Prostate gland (tissue), 2 donors: ENCODE results near the gene NEDD9. TPM values are rescaled to one million over a fixed set of nuclear protein-coding genes. Genes with fewer than 3 reads are reported as not detected.

Source experiments
- DNase-seq: peaks from one replicate; pipeline ENCODE4 v3.0.0-alpha.2; 2019; ENCODE audit warnings: low spot score
- H3K27ac ChIP-seq, 2 donors: fragments of 200-600 bp; sonication (generic); 2 replicates each; pipeline ENCODE4 v1.5.1; 2017 to 2019
- H3K27me3 ChIP-seq: fragments of 200-600 bp; sonication (generic); replicated peaks from 2 replicates; pipeline ENCODE4 v1.5.1; 2019; ENCODE audit not compliant: insufficient read depth
- H3K36me3 ChIP-seq, 2 donors: fragments of 200-600 bp; sonication (generic); 1 replicate in 1 of 2; 2 replicates in 1 of 2; pipeline versions ENCODE4 v1.5.1 to v1.8.1; 2017 to 2019
- H3K4me1 ChIP-seq: fragments of 200-600 bp; sonication (generic); replicated peaks from 2 replicates; pipeline ENCODE4 v1.5.1; 2019
- H3K4me3 ChIP-seq, 2 donors: fragments of 200-600 bp; sonication (generic); 2 replicates each; pipeline ENCODE4 v1.5.1; 2017 to 2019
- H3K9me3 ChIP-seq: fragments of 200-600 bp; sonication (generic); 2 replicates; pipeline ENCODE4 v1.5.1; 2017
- POLR2A ChIP-seq: fragments of 450-650 bp; IDR thresholded peaks from one replicate; pipeline ENCODE4 v1.6.1; 2016; ENCODE audit warnings: antibody characterized with exemption, mild to moderate bottlenecking
- POLR2AphosphoS5 ChIP-seq: sonication (generic); formaldehyde crosslinking; IDR thresholded peaks from one replicate; pipeline ENCODE4 v1.6.1; 2017; ENCODE audit warnings: antibody characterized with exemption
- WGBS: methylation state at CpG from one replicate; pipeline ENCODE4 v1.1.5; 2018; 5-methylcytosine and 5-hydroxymethylcytosine counted together
- intact Hi-C: fragments of 100-400 bp; cut with DNase I; formaldehyde crosslinking; loops from one replicate; pipeline ENCODE4 v1.14.2; 2022
- total RNA-seq, 2 donors: library from RNA; depleted of rRNA; stranded (reverse); fragments of >200 nt; gene quantifications; one replicate each; pipeline ENCODE4 v1.1.0, GENCODE V29; 2016
- TF ChIP-seq, protein P1 (sequence below), 4 experiments: fragments of 200-600 bp in 2 of 4; fragments of 450-650 bp in 2 of 4; sonication (generic) in 2 of 4; IDR thresholded peaks; 1 replicate in 3 of 4; 2 replicates in 1 of 4; pipeline ENCODE4 v1.5.1; 2016 to 2019; ENCODE audit warnings: antibody characterized with exemption in 4 of 4, mild to moderate bottlenecking in 2 of 4, moderate library complexity in 2 of 4

Gene NEDD9
- total RNA-seq, 2 donors from 2014 or later = 51.1 to 72.1 TPM

DNA sequence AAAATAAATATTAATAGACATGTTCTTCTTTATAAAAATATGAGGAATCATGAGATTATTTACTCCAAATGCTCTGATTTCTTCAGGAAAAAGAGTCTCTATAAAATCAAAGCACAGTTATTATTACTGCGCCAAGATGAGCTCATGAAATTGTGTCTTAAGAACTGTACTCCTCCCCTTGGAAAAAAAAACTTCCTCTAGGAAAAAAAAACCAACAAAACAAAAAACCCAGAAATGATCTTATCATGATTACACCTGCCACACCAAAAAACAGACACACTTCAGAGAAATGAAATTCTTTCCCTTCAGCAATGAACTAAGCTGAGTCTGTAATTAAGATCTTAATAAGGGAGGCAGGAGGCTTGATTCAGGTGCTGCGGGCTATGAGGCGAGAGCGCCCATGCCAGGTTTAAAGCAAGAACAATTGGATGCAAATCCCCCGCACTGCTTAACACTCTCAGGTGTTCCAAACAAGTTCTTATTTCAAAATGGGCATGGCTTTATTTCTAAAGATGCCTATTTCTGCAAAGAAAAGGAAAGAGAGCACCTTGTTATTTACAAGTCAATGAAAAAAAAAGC is 9.1 kb downstream of the NEDD9 start:
- Histone ChIP-seq H3K4me3 (no peak overlapping the region), H3K27ac (peak overlapping the region; percentile 50 to 55), H3K9me3 (no peaks in the 10 kb centered on the region), H3K4me1 (peaks cover 11% of the 10 kb centered on the region), H3K27me3 (no peaks in the 10 kb centered on the region), H3K36me3 (no peaks in the 10 kb centered on the region)
- TF ChIP-seq POLR2A (no peak), POLR2AphosphoS5 (no peak)
- TF ChIP-seq, protein P1, sequence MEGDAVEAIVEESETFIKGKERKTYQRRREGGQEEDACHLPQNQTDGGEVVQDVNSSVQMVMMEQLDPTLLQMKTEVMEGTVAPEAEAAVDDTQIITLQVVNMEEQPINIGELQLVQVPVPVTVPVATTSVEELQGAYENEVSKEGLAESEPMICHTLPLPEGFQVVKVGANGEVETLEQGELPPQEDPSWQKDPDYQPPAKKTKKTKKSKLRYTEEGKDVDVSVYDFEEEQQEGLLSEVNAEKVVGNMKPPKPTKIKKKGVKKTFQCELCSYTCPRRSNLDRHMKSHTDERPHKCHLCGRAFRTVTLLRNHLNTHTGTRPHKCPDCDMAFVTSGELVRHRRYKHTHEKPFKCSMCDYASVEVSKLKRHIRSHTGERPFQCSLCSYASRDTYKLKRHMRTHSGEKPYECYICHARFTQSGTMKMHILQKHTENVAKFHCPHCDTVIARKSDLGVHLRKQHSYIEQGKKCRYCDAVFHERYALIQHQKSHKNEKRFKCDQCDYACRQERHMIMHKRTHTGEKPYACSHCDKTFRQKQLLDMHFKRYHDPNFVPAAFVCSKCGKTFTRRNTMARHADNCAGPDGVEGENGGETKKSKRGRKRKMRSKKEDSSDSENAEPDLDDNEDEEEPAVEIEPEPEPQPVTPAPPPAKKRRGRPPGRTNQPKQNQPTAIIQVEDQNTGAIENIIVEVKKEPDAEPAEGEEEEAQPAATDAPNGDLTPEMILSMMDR (IDR thresholded peaks at IDR 0.05) = no peak
- DNase-seq = no peak
- intact Hi-C loops = no loop called here
- WGBS = 66% methylated on average over 5 of the region's 5 CpGs

DNA sequence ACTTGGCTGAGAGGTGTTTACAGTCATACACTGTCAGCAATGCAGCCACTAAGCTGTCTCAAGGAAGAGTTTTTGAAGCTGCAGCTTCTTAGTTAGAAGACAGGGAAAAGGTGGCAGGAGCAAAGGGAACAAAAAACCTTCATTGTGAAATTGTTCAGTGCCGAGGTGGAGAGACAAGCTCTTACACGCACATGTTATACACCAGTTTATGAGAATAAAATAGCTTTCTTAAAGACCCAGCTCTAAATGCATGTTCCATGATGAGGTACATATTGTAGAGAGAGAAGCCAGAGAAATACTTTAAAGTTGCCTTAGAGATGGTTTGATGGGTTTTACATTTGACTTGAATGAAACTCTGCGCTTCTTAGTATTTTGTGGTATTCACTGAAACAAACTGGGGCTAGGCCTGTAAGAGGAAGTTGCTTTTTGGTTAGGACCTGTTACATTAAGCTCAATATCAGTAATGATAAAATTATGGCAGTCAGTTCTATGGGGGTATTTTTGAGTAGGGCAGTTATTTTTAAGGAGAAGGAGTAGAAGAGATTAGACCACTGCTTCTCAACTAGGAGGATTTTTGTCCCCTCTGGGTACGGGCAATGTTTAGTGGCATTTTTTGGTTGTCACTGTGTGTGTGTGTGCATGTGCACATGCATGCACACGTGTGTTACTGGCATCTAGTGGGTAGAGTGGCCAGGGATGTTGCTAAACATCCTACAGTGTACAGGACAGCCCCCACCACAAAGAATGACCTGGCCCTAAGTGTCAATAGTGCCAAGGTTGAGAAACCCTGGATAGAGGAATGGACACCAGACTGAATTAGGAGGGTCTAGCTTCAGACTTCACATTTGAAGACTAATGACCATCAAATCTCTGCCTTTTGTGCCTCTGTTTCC is 9.8 kb downstream of the NEDD9 start:
- 53% methylated on average over 5 of the region's 5 CpGs for WGBS
- TF ChIP-seq, protein P1 (IDR thresholded peaks at IDR 0.05) = no peak
- TF ChIP-seq POLR2AphosphoS5 (no peak), POLR2A (no peak)
- Histone ChIP-seq H3K9me3 (no peaks in the 10 kb centered on the region), H3K27me3 (no peaks in the 10 kb centered on the region), H3K27ac (peak overlapping the region; percentile 50 to 55), H3K36me3 (no peaks in the 10 kb centered on the region), H3K4me3 (no peak overlapping the region), H3K4me1 (peaks cover 19% of the 10 kb centered on the region)
- no peak for DNase-seq
- intact Hi-C loops = no loop called here

DNA sequence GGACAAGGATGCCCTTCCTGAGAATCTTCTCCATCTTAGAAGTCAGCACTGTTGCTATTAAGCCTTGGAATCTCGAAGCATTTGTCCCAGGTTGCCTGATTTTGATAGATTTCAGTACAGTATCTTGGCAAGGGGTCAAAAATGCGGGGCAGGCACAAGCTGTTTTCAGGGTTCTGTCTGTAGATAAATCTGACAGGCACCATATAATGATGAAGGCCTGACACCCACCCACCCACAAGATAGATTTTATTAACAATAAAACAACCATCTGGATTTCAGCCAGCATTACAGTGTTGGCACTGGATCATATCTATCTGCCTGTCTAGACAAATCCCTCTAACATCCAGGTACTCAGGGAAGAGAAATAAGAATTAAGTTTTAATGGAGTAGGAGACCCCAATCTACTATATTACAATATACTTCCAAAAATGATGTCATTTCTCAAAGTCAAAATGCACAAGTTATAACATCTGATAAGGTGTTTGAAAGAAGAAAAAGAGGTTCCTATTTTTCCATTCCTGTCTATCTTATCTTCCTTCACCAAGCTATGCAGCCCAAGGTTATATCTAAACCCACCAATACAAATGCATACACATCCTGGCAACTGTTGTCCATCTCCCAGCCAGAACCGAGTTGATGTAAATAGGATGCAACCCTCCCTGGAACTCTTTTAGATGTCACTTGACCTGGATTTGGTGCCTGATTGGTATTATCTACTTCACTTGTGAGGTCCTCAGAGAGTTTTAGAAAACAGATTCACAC is 10.7 kb downstream of the NEDD9 start:
- Histone ChIP-seq H3K27ac (peak overlapping the region; percentile 50 to 55), H3K4me3 (no peak overlapping the region), H3K36me3 (no peaks in the 10 kb centered on the region), H3K27me3 (no peaks in the 10 kb centered on the region), H3K4me1 (peaks cover 20% of the 10 kb centered on the region), H3K9me3 (no peaks in the 10 kb centered on the region)
- 35% methylated on average over 3 of the region's 3 CpGs for WGBS
- DNase-seq = no peak
- TF ChIP-seq, protein P1 (IDR thresholded peaks at IDR 0.05) = no peak
- TF ChIP-seq POLR2A = no peak
- no peak for TF ChIP-seq POLR2AphosphoS5
- intact Hi-C loops = no loop called here

DNA sequence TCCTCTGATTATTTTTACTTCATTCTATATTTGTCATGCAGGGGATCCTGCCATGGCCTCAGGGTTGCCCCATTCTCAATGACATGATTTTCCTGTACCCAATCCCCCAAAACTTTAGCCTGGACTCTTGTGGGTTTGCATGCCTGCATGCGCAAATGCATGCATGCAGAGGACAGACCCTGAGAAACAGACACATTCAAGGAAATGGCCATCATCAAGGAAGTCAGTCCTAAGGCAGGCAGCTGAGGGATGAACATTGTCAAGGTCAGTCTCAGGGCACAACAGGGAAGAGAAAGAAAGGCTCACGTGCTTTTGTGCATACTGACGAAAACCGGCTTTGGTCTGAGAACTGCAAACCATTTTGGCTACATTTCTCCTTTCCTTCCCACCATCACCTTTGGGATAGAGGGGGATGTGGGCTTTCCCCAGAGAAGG is 13.1 kb downstream of the NEDD9 start:
- Histone ChIP-seq H3K27ac (peak overlapping the region; percentile 69 to 71), H3K36me3 (no peaks in the 10 kb centered on the region), H3K4me1 (peaks cover 23% of the 10 kb centered on the region), H3K27me3 (no peaks in the 10 kb centered on the region), H3K4me3 (no peak overlapping the region), H3K9me3 (no peaks in the 10 kb centered on the region)
- WGBS = 77% methylated on average over 4 of the region's 4 CpGs
- intact Hi-C loops = no loop called here
- DNase-seq = no peak
- TF ChIP-seq POLR2AphosphoS5 = no peak
- no peak for TF ChIP-seq POLR2A
- TF ChIP-seq, protein P1 (IDR thresholded peaks at IDR 0.05) = no peak
